ENCODE results near the gene PSMC6. TPM values are rescaled to one million over a fixed set of nuclear protein-coding genes. Genes with fewer than 3 reads are reported as not detected.
A peak's percentile ranks its signal among the peaks of the same experiment; 100 is the strongest.

The PSMC6 gene
- total RNA-seq, 1 donor from 2014 or later = 61.5 TPM

DNA sequence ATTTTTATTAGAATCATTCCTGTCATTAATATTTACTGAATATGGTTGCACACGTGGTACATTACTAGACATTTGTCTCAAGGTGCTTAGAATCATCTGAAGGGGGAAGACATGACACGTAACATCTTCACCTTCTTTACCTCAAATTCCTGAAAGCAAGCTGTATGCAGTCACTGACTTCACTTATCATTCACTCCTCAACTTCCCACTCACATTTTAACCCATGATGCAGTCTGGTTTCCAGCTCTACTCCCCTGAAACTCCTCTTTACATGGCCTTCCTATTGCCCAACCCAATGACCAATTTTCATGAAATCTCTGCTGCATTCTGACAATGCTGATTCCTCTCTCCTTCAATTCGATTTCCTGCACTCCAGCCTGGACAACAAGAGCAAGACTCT lies 5.8 kb upstream of the PSMC6 start:
- Histone ChIP-seq H3K4me1 (peaks cover 15% of the 10 kb centered on the region), H3K4me3 (no peak overlapping the region), H3K27me3 (no peaks in the 10 kb centered on the region), H3K36me3 (no peaks in the 10 kb centered on the region), H3K9me3 (no peaks in the 10 kb centered on the region), H3K27ac (no peak overlapping the region)
- ATAC-seq (no peak), DNase-seq (no peak)
- TF ChIP-seq CTCF (IDR thresholded peaks at IDR 0.05) = no peak
- intact Hi-C loops (cut with DNase I) = no loop called here

- no peaks in the 10 kb centered on the region for H3K27me3 ChIP-seq
- intact Hi-C loops (cut with DNase I) = no loop called here
- H3K9me3 ChIP-seq = no peaks in the 10 kb centered on the region
- ATAC-seq (peak; percentile 52), DNase-seq (no peak)
- H3K4me3 ChIP-seq = no peak overlapping the region
- peaks cover 20% of the 10 kb centered on the region for H3K4me1 ChIP-seq
- TF ChIP-seq CTCF (IDR thresholded peaks at IDR 0.05) = no peak
- H3K36me3 ChIP-seq = no peaks in the 10 kb centered on the region
- H3K27ac ChIP-seq = no peak overlapping the region
Measured at GRCh38 chr14:52703225-52703624, 3.8 kb upstream of the PSMC6 start.

DNA sequence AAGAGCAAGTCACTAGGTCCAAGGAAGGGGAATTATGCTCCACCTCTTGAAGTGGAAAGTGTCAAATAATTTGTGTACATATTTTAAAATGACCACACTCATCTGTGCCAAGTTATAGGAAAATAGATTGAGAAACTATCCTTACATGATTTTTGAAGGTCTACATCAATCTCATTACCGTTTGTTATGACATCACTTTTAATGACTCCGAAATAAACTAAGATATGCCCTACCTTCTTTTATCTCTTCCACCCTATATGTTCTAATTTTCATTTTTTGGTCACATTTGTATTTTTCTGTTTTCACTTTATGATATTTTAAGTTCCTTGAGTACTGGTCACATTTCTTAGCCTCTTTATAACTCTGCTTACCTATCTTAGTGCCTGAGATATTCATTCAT lies 3.3 kb upstream of the PSMC6 start:
- H3K9me3 ChIP-seq = no peaks in the 10 kb centered on the region
- DNase-seq (no peak), ATAC-seq (no peak)
- no peak for TF ChIP-seq CTCF (IDR thresholded peaks at IDR 0.05)
- no peak overlapping the region for H3K4me3 ChIP-seq
- no peaks in the 10 kb centered on the region for H3K27me3 ChIP-seq
- intact Hi-C loops (cut with DNase I) = no loop called here
- no peak overlapping the region for H3K27ac ChIP-seq
- H3K4me1 ChIP-seq = peaks cover 24% of the 10 kb centered on the region
- H3K36me3 ChIP-seq = peaks cover 3% of the 10 kb centered on the region

- Histone ChIP-seq H3K27ac (peak overlapping the region; percentile 90), H3K27me3 (no peaks in the 10 kb centered on the region), H3K36me3 (peaks cover 29% of the 10 kb centered on the region), H3K4me3 (peak overlapping the region; percentile 79), H3K9me3 (no peaks in the 10 kb centered on the region), H3K4me1 (peaks cover 18% of the 10 kb centered on the region)
- intact Hi-C loops (cut with DNase I) = no loop called here
- TF ChIP-seq CTCF (IDR thresholded peaks at IDR 0.05) = no peak
- DNase-seq (no peak), ATAC-seq (peak; percentile 35)
Measured at GRCh38 chr14:52706286-52706685, 714 bp upstream of the PSMC6 start.

DNA sequence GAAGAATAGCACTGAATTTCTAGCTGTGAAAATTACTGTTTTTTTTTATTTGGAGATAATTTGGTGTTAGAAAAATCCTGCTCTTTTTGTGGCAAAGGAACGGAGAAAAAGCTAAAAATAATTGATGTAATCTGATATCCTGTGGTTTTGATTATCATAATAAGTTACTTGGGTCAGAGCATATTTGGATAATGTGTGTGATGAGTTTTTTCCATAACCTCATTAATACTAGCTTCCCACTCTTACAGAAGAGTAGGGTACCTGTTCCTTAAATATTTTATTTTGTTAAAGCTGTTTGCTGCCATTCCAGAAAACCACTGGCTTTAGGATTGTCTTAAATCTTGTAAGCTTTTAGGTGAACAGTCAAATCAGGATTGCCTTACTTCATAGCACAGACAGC lies 4.7 kb downstream of the PSMC6 start:
- ATAC-seq (no peak), DNase-seq (no peak)
- no peaks in the 10 kb centered on the region for H3K27me3 ChIP-seq
- H3K9me3 ChIP-seq = no peaks in the 10 kb centered on the region
- peaks cover 81% of the 10 kb centered on the region for H3K36me3 ChIP-seq
- H3K4me3 ChIP-seq = no peak overlapping the region
- no peak overlapping the region for H3K27ac ChIP-seq
- intact Hi-C loops (cut with DNase I) = no loop called here
- no peak for TF ChIP-seq CTCF (IDR thresholded peaks at IDR 0.05)
- peaks cover 8% of the 10 kb centered on the region for H3K4me1 ChIP-seq

DNA sequence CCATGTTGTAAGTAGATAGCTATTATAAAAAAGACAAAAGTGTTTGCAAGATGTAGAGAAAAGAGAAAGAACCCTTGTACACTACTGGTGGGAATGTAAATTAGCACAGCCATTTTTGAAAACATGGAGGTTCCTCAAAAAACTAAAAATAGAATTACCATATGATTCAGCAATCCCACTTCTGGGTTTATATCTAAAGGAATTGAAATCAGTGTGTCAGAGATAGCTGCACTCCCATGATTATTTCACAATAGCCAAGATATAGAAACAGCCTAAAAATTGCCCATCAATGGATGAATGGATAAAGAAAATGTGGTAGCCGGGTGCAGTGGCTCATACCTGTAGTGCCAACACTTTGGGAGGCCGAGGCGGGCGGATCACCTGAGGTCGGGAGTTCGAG lies 9.2 kb downstream of the PSMC6 start:
- TF ChIP-seq CTCF (IDR thresholded peaks at IDR 0.05) = no peak
- intact Hi-C loops (cut with DNase I) = no loop called here
- no peak overlapping the region for H3K4me3 ChIP-seq
- H3K9me3 ChIP-seq = no peaks in the 10 kb centered on the region
- DNase-seq (no peak), ATAC-seq (no peak)
- peaks cover 98% of the 10 kb centered on the region for H3K36me3 ChIP-seq
- no peaks in the 10 kb centered on the region for H3K27me3 ChIP-seq
- H3K27ac ChIP-seq = no peak overlapping the region
- H3K4me1 ChIP-seq = no peaks in the 10 kb centered on the region
